PFSK-1 (cell line): ENCODE data around the gene ANKS1B.

ENCODE experiments used
- POLR2AphosphoS5 ChIP-seq: IDR thresholded peaks from 2 replicates; pipeline ENCODE4 v1.6.1; 2012; ENCODE audit warnings: low read depth, mild to moderate bottlenecking, control low read depth, low read length, moderate library complexity
- SIN3A ChIP-seq: IDR thresholded peaks from 2 replicates; pipeline ENCODE4 v1.6.1; 2012; ENCODE audit warnings: mild to moderate bottlenecking, low read length, moderate library complexity, borderline replicate concordance; ENCODE audit not compliant: insufficient read depth
- TAF1 ChIP-seq: IDR thresholded peaks from 2 replicates; pipeline ENCODE4 v1.6.1; 2012; ENCODE audit warnings: low read length, control low read depth, borderline replicate concordance; ENCODE audit not compliant: insufficient read depth

- TF ChIP-seq POLR2AphosphoS5: no peak
- TF ChIP-seq TAF1: no peak
- no peak for TF ChIP-seq SIN3A
Observed at GRCh38 chr12:99523853-99524252, 460.9 kb downstream of the ANKS1B start.
